ENCODE measurements around the gene FGFR4.

GRCh38 chr5:177091232-177091631 is 4.5 kb downstream of the FGFR4 start:
- TF ChIP-seq POLR2AphosphoS5 (IDR thresholded peaks at IDR 0.05; ENCODE audit: low read depth, low read length) (no peak), TAF1 (IDR thresholded peaks at IDR 0.05; ENCODE audit: low read depth, low read length) (no peak)
